Urothelium cell line (cell line): ENCODE data around the gene TCERG1.
"Not testable (repeated sequence)": the region's sequence is repeated elsewhere in the genome, so short reads cannot be mapped to it uniquely, and the experiment has no call there.

ENCODE experiments used
- DNase-seq: peaks from one replicate; pipeline ENCODE4 v3.0.0; 2011; ENCODE audit warnings: low spot score, mixed read lengths
- FAIRE-seq: peaks from 2 replicates; lab custom pipeline; 2011; peaks lifted over from hg19 to GRCh38; lab: Jason Lieb, UNC

TCERG1 gene

GRCh38 chr5:146519554-146519953 is 72.4 kb downstream of the TCERG1 start:
- DNase-seq (no peak), FAIRE-seq (no peak)

GRCh38 chr5:146520731-146521130 is 73.6 kb downstream of the TCERG1 start:
- FAIRE-seq (no peak), DNase-seq (no peak)

- no peak for FAIRE-seq
- DNase-seq: no peak
Measured at GRCh38 chr5:146521403-146522106, 74.4 kb downstream of the TCERG1 start.

- no peak for DNase-seq
- peak; percentile 30 for FAIRE-seq
Measured at GRCh38 chr5:146523698-146524097, 76.6 kb downstream of the TCERG1 start.

GRCh38 chr5:146527785-146528184 is 80.7 kb downstream of the TCERG1 start:
- DNase-seq (no peak), FAIRE-seq (no peak)

- DNase-seq (no peak), FAIRE-seq (no peak)
Measured at GRCh38 chr5:146528236-146528635, 81.1 kb downstream of the TCERG1 start.

GRCh38 chr5:146529984-146530383 is 82.9 kb downstream of the TCERG1 start:
- no peak for DNase-seq
- FAIRE-seq: no peak

GRCh38 chr5:146533260-146533857 is 86.2 kb downstream of the TCERG1 start:
- peak; percentile 56 for FAIRE-seq
- peak; percentile 72 for DNase-seq

- DNase-seq: no peak
- no peak for FAIRE-seq
Measured at GRCh38 chr5:146533882-146534281, 86.7 kb downstream of the TCERG1 start.

- FAIRE-seq: no peak
- no peak for DNase-seq
Measured at GRCh38 chr5:146538432-146538831, 91.3 kb downstream of the TCERG1 start.

GRCh38 chr5:146539973-146540372 is 92.8 kb downstream of the TCERG1 start:
- FAIRE-seq (no peak), DNase-seq (no peak)

- FAIRE-seq (no peak), DNase-seq (no peak)
Measured at GRCh38 chr5:146540414-146540813, 93.3 kb downstream of the TCERG1 start.

- no peak for FAIRE-seq
Measured at GRCh38 chr5:146541958-146542849, 95.1 kb downstream of the TCERG1 start.

GRCh38 chr5:146544232-146544631 is 97.1 kb downstream of the TCERG1 start:
- FAIRE-seq: no peak

More at GRCh38 chr5:146541958-146542849, 95.1 kb downstream of the TCERG1 start:
- DNase-seq: peak; percentile 81

GRCh38 chr5:146548781-146549449 is 101.8 kb downstream of the TCERG1 start:
- no peak for DNase-seq
- no peak for FAIRE-seq

More at GRCh38 chr5:146544232-146544631, 97.1 kb downstream of the TCERG1 start:
- no peak for DNase-seq

- FAIRE-seq (no peak), DNase-seq (no peak)
Measured at GRCh38 chr5:146549615-146550014, 102.5 kb downstream of the TCERG1 start.

GRCh38 chr5:146553446-146553845 is 106.3 kb downstream of the TCERG1 start:
- FAIRE-seq (no peak), DNase-seq (no peak)

- FAIRE-seq, DNase-seq: not testable (repeated sequence)
Measured at GRCh38 chr5:146556884-146557283, 109.8 kb downstream of the TCERG1 start.

GRCh38 chr5:146560205-146560812 is 113.2 kb downstream of the TCERG1 start:
- DNase-seq: peak; percentile 70
- no peak for FAIRE-seq
